HepG2 (cell line): ENCODE data around the gene EFNA4. TPM values are rescaled to one million over a fixed set of nuclear protein-coding genes. Genes with fewer than 3 reads are reported as not detected.

Source experiments
- MAFG ChIP-seq: sonication (generic); formaldehyde crosslinking; IDR thresholded peaks from 2 replicates; pipeline ENCODE4 v1.5.1; 2020; ENCODE audit warnings: mild to moderate bottlenecking, missing genetic modification reagents
- MIXL1 ChIP-seq: IDR thresholded peaks from 2 replicates; pipeline ENCODE4 v1.6.1; 2016
- NCOR1 ChIP-seq: fragments of 200-600 bp; sonication (generic); IDR thresholded peaks from 2 replicates; pipeline ENCODE4 v1.7.0; 2017; ENCODE audit warnings: antibody characterized with exemption, low read length, borderline replicate concordance
- RXRA ChIP-seq: sonication (generic); formaldehyde crosslinking; IDR thresholded peaks from 2 replicates; pipeline ENCODE4 v1.5.1; 2020; ENCODE audit warnings: missing genetic modification reagents
- TSC22D2 ChIP-seq: sonication (generic); formaldehyde crosslinking; IDR thresholded peaks from 2 replicates; pipeline ENCODE4 v1.5.1; 2020; ENCODE audit warnings: missing genetic modification reagents, mild to moderate bottlenecking, borderline replicate concordance
- ZNF589 ChIP-seq: sonication (generic); formaldehyde crosslinking; conservative IDR thresholded peaks from 2 replicates; pipeline ENCODE4 v1.8.0; 2022; ENCODE audit warnings: mild to moderate bottlenecking, moderate library complexity, missing genetic modification reagents
- ZNF607 ChIP-seq: sonication (generic); formaldehyde crosslinking; IDR thresholded peaks from 2 replicates; pipeline ENCODE4 v1.5.1; 2020; ENCODE audit warnings: missing genetic modification reagents, mild to moderate bottlenecking, borderline replicate concordance
- polyA plus RNA-seq, 8 experiments: library from polyadenylated mRNA; depleted of rRNA in 3 of 8; stranded (reverse) in 7 of 8; unstranded in 1 of 8; fragments of >200 nt; fragmentation: Illumina TruSeq in 4 of 8; extraction: Trizol in 4 of 8; gene quantifications; 2 replicates each; pipeline versions ENCODE4 v1.2.1 to v1.2.3, GENCODE V29; 2011 to 2016; ENCODE audit warnings: low read depth in 4 of 8, missing spikeins in 1 of 8, mixed read lengths in 1 of 8; ENCODE audit not compliant: insufficient read depth in 1 of 8
- total RNA-seq, 5 experiments: library from RNA; depleted of rRNA; stranded (reverse); fragments of >200 nt; fragmentation: Illumina TruSeq; extraction: Trizol; gene quantifications; 2 replicates each; pipeline ENCODE4 v1.2.3, GENCODE V29; 2016; ENCODE audit warnings: low read depth in 1 of 5
- TF ChIP-seq, protein P1 (sequence below): sonication (generic); formaldehyde crosslinking; IDR thresholded peaks from 2 replicates; pipeline ENCODE4 v1.4.0; 2020; ENCODE audit warnings: missing genetic modification reagents, borderline replicate concordance
- TF ChIP-seq, protein P2 (sequence below): sonication (generic); formaldehyde crosslinking; IDR thresholded peaks from 2 replicates; pipeline ENCODE4 v1.5.0; 2020; ENCODE audit warnings: missing genetic modification reagents
- TF ChIP-seq, protein P3 (sequence below): sonication (generic); formaldehyde crosslinking; IDR thresholded peaks from 2 replicates; pipeline ENCODE4 v1.4.0; 2020; ENCODE audit warnings: mild to moderate bottlenecking, missing genetic modification reagents
- TF ChIP-seq, protein P4 (sequence below): fragments of 450-650 bp; IDR thresholded peaks from 2 replicates; pipeline ENCODE4 v1.6.1; 2016
- TF ChIP-seq, protein P5 (sequence below): sonication (generic); formaldehyde crosslinking; IDR thresholded peaks from 2 replicates; pipeline ENCODE4 v1.4.0; 2020; ENCODE audit warnings: mild to moderate bottlenecking, missing genetic modification reagents

The EFNA4 gene
- total and polyA plus RNA-seq, 2 of the 13 experiments (the other 11 are each of a cell fraction or from before 2014, with no cell fraction given): 12.0 to 17.2 TPM

DNA sequence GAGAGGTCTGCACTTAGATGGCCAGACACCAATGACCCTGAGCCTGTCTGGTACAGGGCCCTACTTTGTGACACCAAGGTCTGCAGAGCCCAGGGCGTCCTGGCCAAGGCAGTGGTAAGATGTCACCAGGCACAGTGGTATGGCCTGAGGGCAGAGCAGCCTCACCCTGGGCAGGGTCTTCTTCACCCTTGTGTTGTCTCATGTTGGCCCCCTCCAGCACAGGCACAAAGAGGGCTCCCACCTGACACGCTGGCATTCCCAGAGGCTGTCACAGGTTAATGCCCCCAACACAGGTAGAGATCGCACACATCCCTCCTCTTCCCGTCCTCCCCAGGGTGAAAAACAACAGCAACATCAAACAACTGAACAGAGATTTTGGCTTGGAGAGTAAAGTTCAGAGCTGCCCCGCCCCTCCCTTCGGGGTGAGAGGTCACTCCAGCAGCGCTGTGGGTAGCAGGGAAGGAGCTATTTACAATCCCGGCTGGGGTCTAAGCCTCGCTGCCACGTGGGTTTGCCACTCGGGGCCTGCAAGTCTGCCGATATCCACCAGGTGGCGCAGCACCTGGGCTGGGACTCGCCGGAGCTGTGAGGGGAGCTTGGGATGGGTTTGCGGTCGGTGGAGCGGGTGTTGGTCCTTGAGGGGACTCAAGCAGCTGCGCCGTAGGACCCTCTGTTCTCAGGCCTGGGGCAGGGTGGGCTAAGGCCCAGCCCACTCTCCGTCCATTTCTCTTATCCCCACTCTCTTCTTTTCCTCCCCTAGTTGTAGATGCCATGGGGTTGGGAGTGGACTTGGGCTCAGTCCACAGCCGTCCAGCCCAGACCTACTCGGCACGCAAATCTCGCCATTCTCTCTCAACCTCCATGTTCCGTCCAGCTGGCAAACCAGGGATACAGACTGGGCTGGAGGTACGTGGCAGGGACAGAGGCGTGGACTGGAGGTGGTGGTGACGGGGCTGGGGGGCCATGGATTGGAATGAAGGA, 27.8 kb downstream of the EFNA4 start (continued):
- TF ChIP-seq, protein P1, sequence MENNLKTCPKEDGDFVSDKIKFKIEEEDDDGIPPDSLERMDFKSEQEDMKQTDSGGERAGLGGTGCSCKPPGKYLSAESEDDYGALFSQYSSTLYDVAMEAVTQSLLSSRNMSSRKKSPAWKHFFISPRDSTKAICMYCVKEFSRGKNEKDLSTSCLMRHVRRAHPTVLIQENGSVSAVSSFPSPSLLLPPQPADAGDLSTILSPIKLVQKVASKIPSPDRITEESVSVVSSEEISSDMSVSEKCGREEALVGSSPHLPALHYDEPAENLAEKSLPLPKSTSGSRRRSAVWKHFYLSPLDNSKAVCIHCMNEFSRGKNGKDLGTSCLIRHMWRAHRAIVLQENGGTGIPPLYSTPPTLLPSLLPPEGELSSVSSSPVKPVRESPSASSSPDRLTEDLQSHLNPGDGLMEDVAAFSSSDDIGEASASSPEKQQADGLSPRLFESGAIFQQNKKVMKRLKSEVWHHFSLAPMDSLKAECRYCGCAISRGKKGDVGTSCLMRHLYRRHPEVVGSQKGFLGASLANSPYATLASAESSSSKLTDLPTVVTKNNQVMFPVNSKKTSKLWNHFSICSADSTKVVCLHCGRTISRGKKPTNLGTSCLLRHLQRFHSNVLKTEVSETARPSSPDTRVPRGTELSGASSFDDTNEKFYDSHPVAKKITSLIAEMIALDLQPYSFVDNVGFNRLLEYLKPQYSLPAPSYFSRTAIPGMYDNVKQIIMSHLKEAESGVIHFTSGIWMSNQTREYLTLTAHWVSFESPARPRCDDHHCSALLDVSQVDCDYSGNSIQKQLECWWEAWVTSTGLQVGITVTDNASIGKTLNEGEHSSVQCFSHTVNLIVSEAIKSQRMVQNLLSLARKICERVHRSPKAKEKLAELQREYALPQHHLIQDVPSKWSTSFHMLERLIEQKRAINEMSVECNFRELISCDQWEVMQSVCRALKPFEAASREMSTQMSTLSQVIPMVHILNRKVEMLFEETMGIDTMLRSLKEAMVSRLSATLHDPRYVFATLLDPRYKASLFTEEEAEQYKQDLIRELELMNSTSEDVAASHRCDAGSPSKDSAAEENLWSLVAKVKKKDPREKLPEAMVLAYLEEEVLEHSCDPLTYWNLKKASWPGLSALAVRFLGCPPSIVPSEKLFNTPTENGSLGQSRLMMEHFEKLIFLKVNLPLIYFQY (CRISPR knock-in tag): peak; percentile 40; the same call in 1 of the 2 replicates
- TF ChIP-seq TSC22D2 (CRISPR knock-in tag) (0 out of 2 replicates have a peak, but pooled peaks have one; percentile 54), MAFG (no peak), ZNF607 (CRISPR knock-in tag) (peak; percentile 87; the same call in 1 of the 2 replicates), RXRA (CRISPR knock-in tag) (peak; percentile 95), NCOR1 (peak; percentile 45; the same call in 1 of the 2 replicates), ZNF589 (no peak; the same call in 1 of the 2 replicates), MIXL1 (CRISPR knock-in tag) (peak; percentile 53; the same call in 1 of the 2 replicates)
- TF ChIP-seq, protein P2, sequence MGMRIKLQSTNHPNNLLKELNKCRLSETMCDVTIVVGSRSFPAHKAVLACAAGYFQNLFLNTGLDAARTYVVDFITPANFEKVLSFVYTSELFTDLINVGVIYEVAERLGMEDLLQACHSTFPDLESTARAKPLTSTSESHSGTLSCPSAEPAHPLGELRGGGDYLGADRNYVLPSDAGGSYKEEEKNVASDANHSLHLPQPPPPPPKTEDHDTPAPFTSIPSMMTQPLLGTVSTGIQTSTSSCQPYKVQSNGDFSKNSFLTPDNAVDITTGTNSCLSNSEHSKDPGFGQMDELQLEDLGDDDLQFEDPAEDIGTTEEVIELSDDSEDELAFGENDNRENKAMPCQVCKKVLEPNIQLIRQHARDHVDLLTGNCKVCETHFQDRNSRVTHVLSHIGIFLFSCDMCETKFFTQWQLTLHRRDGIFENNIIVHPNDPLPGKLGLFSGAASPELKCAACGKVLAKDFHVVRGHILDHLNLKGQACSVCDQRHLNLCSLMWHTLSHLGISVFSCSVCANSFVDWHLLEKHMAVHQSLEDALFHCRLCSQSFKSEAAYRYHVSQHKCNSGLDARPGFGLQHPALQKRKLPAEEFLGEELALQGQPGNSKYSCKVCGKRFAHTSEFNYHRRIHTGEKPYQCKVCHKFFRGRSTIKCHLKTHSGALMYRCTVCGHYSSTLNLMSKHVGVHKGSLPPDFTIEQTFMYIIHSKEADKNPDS (CRISPR knock-in tag): 0 out of 2 replicates have a peak, but pooled peaks have one; percentile 16
- TF ChIP-seq, protein P3, sequence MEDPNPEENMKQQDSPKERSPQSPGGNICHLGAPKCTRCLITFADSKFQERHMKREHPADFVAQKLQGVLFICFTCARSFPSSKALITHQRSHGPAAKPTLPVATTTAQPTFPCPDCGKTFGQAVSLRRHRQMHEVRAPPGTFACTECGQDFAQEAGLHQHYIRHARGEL (CRISPR knock-in tag): no peak
- TF ChIP-seq, protein P4, sequence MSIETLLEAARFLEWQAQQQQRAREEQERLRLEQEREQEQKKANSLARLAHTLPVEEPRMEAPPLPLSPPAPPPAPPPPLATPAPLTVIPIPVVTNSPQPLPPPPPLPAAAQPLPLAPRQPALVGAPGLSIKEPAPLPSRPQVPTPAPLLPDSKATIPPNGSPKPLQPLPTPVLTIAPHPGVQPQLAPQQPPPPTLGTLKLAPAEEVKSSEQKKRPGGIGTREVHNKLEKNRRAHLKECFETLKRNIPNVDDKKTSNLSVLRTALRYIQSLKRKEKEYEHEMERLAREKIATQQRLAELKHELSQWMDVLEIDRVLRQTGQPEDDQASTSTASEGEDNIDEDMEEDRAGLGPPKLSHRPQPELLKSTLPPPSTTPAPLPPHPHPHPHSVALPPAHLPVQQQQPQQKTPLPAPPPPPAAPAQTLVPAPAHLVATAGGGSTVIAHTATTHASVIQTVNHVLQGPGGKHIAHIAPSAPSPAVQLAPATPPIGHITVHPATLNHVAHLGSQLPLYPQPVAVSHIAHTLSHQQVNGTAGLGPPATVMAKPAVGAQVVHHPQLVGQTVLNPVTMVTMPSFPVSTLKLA: peak; percentile 91
- TF ChIP-seq, protein P5, sequence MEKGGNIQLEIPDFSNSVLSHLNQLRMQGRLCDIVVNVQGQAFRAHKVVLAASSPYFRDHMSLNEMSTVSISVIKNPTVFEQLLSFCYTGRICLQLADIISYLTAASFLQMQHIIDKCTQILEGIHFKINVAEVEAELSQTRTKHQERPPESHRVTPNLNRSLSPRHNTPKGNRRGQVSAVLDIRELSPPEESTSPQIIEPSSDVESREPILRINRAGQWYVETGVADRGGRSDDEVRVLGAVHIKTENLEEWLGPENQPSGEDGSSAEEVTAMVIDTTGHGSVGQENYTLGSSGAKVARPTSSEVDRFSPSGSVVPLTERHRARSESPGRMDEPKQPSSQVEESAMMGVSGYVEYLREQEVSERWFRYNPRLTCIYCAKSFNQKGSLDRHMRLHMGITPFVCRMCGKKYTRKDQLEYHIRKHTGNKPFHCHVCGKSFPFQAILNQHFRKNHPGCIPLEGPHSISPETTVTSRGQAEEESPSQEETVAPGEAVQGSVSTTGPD (CRISPR knock-in tag): no peak
